OCI-LY7 (cell line): Measurements from ENCODE around the gene STIM2.
"Not testable (repeated sequence)": the region's sequence is repeated elsewhere in the genome, so short reads cannot be mapped to it uniquely, and the experiment has no call there.

Source experiments
- EZH2phosphoT487 ChIP-seq: fragments of 200-600 bp; sonication (generic); IDR thresholded peaks from 2 replicates; pipeline ENCODE4 v1.6.1; 2018; ENCODE audit warnings: low read depth, borderline replicate concordance, mild to moderate bottlenecking, mixed run types, antibody characterized with exemption, low read length, moderate library complexity, mixed read lengths
- TF ChIP-seq, protein P1 (sequence below): fragments of 200-600 bp; sonication (generic); conservative IDR thresholded peaks from 2 replicates; pipeline ENCODE4 v1.5.1; 2014; ENCODE audit warnings: mild to moderate bottlenecking, antibody characterized with exemption, low read length, moderate library complexity, mixed read lengths

DNA sequence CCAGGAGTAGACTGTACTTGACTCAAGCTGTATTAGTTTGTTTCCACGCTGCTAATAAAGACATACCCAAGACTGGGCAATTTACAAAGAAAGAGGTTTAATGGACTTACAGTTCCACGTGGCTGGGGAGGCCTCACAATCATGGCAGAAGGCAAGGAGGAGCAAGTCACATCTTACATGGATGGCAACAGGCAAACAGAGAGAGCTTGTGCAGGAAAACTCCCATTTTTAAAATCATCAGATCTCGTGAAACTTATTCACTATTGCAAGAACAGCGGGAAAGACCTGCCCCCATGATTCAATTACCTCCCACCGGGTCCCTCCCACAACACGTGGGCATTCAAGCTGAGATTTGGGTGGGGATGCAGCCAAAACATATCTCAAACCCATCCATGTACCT lies 37.7 kb upstream of the STIM2 start:
- TF ChIP-seq, protein P1, sequence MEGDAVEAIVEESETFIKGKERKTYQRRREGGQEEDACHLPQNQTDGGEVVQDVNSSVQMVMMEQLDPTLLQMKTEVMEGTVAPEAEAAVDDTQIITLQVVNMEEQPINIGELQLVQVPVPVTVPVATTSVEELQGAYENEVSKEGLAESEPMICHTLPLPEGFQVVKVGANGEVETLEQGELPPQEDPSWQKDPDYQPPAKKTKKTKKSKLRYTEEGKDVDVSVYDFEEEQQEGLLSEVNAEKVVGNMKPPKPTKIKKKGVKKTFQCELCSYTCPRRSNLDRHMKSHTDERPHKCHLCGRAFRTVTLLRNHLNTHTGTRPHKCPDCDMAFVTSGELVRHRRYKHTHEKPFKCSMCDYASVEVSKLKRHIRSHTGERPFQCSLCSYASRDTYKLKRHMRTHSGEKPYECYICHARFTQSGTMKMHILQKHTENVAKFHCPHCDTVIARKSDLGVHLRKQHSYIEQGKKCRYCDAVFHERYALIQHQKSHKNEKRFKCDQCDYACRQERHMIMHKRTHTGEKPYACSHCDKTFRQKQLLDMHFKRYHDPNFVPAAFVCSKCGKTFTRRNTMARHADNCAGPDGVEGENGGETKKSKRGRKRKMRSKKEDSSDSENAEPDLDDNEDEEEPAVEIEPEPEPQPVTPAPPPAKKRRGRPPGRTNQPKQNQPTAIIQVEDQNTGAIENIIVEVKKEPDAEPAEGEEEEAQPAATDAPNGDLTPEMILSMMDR: not testable (repeated sequence)
- not testable (repeated sequence) for TF ChIP-seq EZH2phosphoT487
